ENCODE measurements around the gene AGO1.

The AGO1 gene

DNA sequence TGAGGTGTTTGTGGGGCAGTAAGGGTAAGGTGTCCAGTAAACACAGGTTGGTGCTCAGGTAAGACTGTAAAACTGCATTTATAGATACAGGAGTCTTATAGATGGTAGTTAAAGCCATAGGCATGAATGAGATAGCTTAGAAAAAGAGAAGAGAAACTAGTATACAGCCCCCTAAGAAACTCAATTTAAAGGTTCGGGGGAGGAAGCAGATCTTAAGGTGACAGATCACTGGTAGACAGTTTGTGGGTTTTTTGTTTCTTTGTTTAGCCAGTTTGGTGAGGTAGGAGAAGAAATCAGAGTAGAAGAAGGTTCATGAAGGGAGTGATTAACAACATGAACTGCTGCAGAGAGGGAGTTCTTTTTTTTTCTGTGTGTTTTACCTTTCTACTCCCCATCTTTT, 41.8 kb downstream of the AGO1 start:
- no peaks in the 10 kb centered on the region for H3K9me3 ChIP-seq (ENCODE audit: control insufficient read depth, low read length)
- no peak overlapping the region for H3K4ac ChIP-seq (ENCODE audit: low read depth in 1 of 2, low read length in 2 of 2)
- no peak overlapping the region for H2BK5ac ChIP-seq (ENCODE audit: low read depth, low read length, poor library complexity, severe bottlenecking)
- H3K4me3 ChIP-seq (ENCODE audit: insufficient read depth in 1 of 2, low read depth in 1 of 2, low read length in 2 of 2), result no peak overlapping the region
- no peak overlapping the region for H3K27ac ChIP-seq (ENCODE audit: low read length, poor library complexity, severe bottlenecking)
- H3K27me3 ChIP-seq (ENCODE audit: control insufficient read depth in 1 of 2, insufficient read depth in 1 of 2, low read length in 2 of 2), result no peaks in the 10 kb centered on the region
- no peak overlapping the region for H2AK5ac ChIP-seq (ENCODE audit: low read length, severe bottlenecking)
- H4K91ac ChIP-seq (ENCODE audit: low read length), result no peak overlapping the region
- H3K79me1 ChIP-seq (replicated peaks; ENCODE audit: low read length, poor library complexity, severe bottlenecking), result no peaks in the 10 kb centered on the region
- H2BK120ac ChIP-seq (ENCODE audit: low read depth, low read length), result no peak overlapping the region
- H2BK12ac ChIP-seq (ENCODE audit: low read length in 2 of 2), result no peak overlapping the region
- no peak for DNase-seq
- peaks cover 12 to 33% of the 10 kb centered on the region in 2 experiments for H3K36me3 ChIP-seq (ENCODE audit: control insufficient read depth in 1 of 2, insufficient read depth in 2 of 2, low read depth in 1 of 2, low read length in 2 of 2)
- no peak overlapping the region for H2AFZ ChIP-seq (ENCODE audit: low read depth, low read length)
- 100% methylated on average over 1 of the region's 1 CpG for WGBS
- no peak overlapping the region for H3K18ac ChIP-seq (ENCODE audit: low read depth in 1 of 2, low read length in 2 of 2)
- no peak overlapping the region for H3K4me2 ChIP-seq (ENCODE audit: low read length, poor library complexity, severe bottlenecking)
- H3K9ac ChIP-seq (ENCODE audit: low read length), result no peak overlapping the region
- H4K8ac ChIP-seq (ENCODE audit: low read length), result no peak overlapping the region
- no peak overlapping the region for H2BK15ac ChIP-seq (ENCODE audit: low read depth, poor library complexity, severe bottlenecking)
- no peak overlapping the region for H3K23ac ChIP-seq (ENCODE audit: low read length in 2 of 2)
- H3K14ac ChIP-seq (ENCODE audit: low read length in 2 of 2), result no peak overlapping the region
- no peaks in the 10 kb centered on the region for H3K4me1 ChIP-seq (ENCODE audit: control insufficient read depth, insufficient read depth, low read depth, low read length)

DNA sequence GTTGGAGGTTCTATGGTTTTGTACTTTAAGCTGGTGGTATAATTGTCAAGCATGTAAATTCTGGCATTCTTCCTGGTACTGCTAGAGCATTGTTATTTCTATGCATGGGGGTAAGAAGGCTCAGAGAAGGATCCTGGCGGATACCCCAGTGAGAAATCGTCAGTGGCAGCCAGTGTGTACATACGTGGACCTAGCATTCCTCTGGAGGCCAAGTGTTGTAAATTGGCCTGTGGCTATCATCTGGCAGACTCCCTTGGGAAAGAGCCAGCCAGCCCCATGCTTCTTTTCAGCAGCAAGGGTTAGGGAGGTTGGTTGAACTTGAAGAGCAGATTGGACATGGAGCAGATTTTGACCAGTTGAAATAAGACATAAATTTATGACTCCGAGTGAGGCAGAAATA, 42.7 kb downstream of the AGO1 start:
- peaks cover 8 to 24% of the 10 kb centered on the region in 2 experiments for H3K36me3 ChIP-seq (ENCODE audit: control insufficient read depth in 1 of 2, insufficient read depth in 2 of 2, low read depth in 1 of 2, low read length in 2 of 2)
- no peaks in the 10 kb centered on the region for H3K9me3 ChIP-seq (ENCODE audit: control insufficient read depth, low read length)
- DNase-seq, result no peak
- H3K4me1 ChIP-seq (ENCODE audit: control insufficient read depth, insufficient read depth, low read depth, low read length), result peaks cover 1% of the 10 kb centered on the region
- H2AK5ac ChIP-seq (ENCODE audit: low read length, severe bottlenecking), result no peak overlapping the region
- no peak overlapping the region for H3K23ac ChIP-seq (ENCODE audit: low read length in 2 of 2)
- no peak overlapping the region for H3K9ac ChIP-seq (ENCODE audit: low read length)
- no peak overlapping the region for H3K4me2 ChIP-seq (ENCODE audit: low read length, poor library complexity, severe bottlenecking)
- H2BK5ac ChIP-seq (ENCODE audit: low read depth, low read length, poor library complexity, severe bottlenecking), result no peak overlapping the region
- no peak overlapping the region for H2BK15ac ChIP-seq (ENCODE audit: low read depth, poor library complexity, severe bottlenecking)
- H2BK120ac ChIP-seq (ENCODE audit: low read depth, low read length), result no peak overlapping the region
- H3K27ac ChIP-seq (ENCODE audit: low read length, poor library complexity, severe bottlenecking), result no peak overlapping the region
- WGBS, result 81% methylated on average over 4 of the region's 4 CpGs
- H3K4ac ChIP-seq (ENCODE audit: low read depth in 1 of 2, low read length in 2 of 2), result no peak overlapping the region
- H4K91ac ChIP-seq (ENCODE audit: low read length), result no peak overlapping the region
- no peak overlapping the region for H3K18ac ChIP-seq (ENCODE audit: low read depth in 1 of 2, low read length in 2 of 2)
- no peak overlapping the region for H2AFZ ChIP-seq (ENCODE audit: low read depth, low read length)
- no peak overlapping the region for H4K8ac ChIP-seq (ENCODE audit: low read length)
- no peak overlapping the region for H3K4me3 ChIP-seq (ENCODE audit: insufficient read depth in 1 of 2, low read depth in 1 of 2, low read length in 2 of 2)
- H2BK12ac ChIP-seq (ENCODE audit: low read length in 2 of 2), result no peak overlapping the region
- H3K27me3 ChIP-seq (ENCODE audit: control insufficient read depth in 1 of 2, insufficient read depth in 1 of 2, low read length in 2 of 2), result no peaks in the 10 kb centered on the region
- no peaks in the 10 kb centered on the region for H3K79me1 ChIP-seq (replicated peaks; ENCODE audit: low read length, poor library complexity, severe bottlenecking)
- no peak overlapping the region for H3K14ac ChIP-seq (ENCODE audit: low read length in 2 of 2)

DNA sequence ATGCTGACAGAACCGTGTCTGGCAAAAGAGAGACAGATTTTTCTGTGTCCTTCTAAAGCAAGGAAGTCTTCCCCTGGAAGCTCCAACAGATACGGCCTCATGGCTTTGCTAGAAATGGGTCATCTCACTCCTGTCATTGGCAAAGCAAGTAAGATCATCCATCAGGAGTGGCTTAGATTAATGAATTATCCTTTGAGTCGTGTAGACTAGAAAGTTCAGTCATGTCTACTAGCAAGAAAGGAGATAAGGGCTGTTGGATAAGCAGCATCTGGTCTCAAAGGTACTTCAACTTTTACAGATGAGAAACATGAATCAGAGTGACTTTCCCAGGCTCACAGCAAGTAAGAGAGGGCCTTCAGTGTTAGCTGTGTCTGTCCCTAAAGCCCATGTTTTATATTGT, 44.5 kb downstream of the AGO1 start:
- Histone ChIP-seq H3K18ac (ENCODE audit: low read depth in 1 of 2, low read length in 2 of 2) (no peak overlapping the region), H3K9me3 (ENCODE audit: control insufficient read depth, low read length) (no peaks in the 10 kb centered on the region), H3K27ac (ENCODE audit: low read length, poor library complexity, severe bottlenecking) (no peak overlapping the region), H2BK12ac (ENCODE audit: low read length in 2 of 2) (no peak overlapping the region), H3K23ac (ENCODE audit: low read length in 2 of 2) (no peak overlapping the region), H4K8ac (ENCODE audit: low read length) (no peak overlapping the region), H3K36me3 (ENCODE audit: control insufficient read depth in 1 of 2, insufficient read depth in 2 of 2, low read depth in 1 of 2, low read length in 2 of 2) (peaks cover 0 to 14% of the 10 kb centered on the region in 2 experiments), H3K4me3 (ENCODE audit: insufficient read depth in 1 of 2, low read depth in 1 of 2, low read length in 2 of 2) (no peak overlapping the region), H2AFZ (ENCODE audit: low read depth, low read length) (no peak overlapping the region), H2BK5ac (ENCODE audit: low read depth, low read length, poor library complexity, severe bottlenecking) (no peak overlapping the region), H3K27me3 (ENCODE audit: control insufficient read depth in 1 of 2, insufficient read depth in 1 of 2, low read length in 2 of 2) (no peaks in the 10 kb centered on the region), H2BK15ac (ENCODE audit: low read depth, poor library complexity, severe bottlenecking) (no peak overlapping the region), H3K9ac (ENCODE audit: low read length) (no peak overlapping the region), H4K91ac (ENCODE audit: low read length) (no peak overlapping the region), H3K14ac (ENCODE audit: low read length in 2 of 2) (no peak overlapping the region), H2BK120ac (ENCODE audit: low read depth, low read length) (no peak overlapping the region), H3K4ac (ENCODE audit: low read depth in 1 of 2, low read length in 2 of 2) (no peak overlapping the region), H3K79me1 (replicated peaks; ENCODE audit: low read length, poor library complexity, severe bottlenecking) (peaks cover 2% of the 10 kb centered on the region), H2AK5ac (ENCODE audit: low read length, severe bottlenecking) (no peak overlapping the region), H3K4me1 (ENCODE audit: control insufficient read depth, insufficient read depth, low read depth, low read length) (peaks cover 1% of the 10 kb centered on the region), H3K4me2 (ENCODE audit: low read length, poor library complexity, severe bottlenecking) (no peak overlapping the region)
- 88% methylated on average over 3 of the region's 3 CpGs for WGBS
- no peak for DNase-seq

DNA sequence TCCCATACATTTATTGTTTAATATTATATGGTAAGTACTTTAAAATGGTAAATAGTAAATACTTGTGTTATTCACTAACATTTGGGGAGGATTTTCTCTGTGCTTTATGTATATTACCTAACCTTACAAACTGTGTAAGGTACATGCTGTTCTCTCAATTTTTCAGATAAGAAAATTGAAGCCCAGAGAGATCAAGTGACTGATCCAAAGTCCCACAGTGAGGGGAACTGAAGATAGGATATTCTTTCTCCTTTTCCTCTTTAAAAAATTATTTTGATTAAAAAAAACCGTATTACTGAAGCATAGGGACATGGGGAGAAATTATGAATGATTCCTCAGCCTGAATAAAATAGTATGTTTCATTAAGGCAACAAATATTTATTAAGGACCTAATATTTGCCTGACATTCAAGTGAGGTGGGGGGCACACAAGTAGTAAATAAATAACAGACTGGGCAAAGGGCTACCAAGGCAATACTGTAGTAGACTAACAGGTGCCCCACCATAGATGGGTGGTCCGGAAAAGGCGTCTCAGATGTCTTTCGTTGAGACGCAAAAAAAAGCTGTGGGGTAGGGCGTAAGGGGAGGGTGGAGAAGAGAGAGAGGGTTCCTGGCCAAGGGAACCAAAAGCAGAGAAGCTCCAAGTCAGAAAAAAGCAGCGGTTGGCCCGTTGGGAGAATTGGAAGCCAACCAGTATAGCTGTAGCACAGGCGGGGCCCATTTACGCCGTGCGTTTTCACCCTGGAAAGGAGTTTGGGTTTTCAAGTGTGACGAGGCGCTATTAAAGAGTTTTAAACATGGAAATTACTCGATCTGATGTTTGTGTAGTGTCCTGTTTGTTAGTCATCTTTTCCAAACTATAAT, 47.0 kb downstream of the AGO1 start:
- H3K79me1 ChIP-seq (replicated peaks; ENCODE audit: low read length, poor library complexity, severe bottlenecking), result peaks cover 4% of the 10 kb centered on the region
- peak overlapping the region; percentile 97 for H3K9ac ChIP-seq (ENCODE audit: low read length)
- peaks cover 5% of the 10 kb centered on the region for H3K4me1 ChIP-seq (ENCODE audit: control insufficient read depth, insufficient read depth, low read depth, low read length)
- no peak overlapping the region for H4K8ac ChIP-seq (ENCODE audit: low read length)
- H3K36me3 ChIP-seq (ENCODE audit: control insufficient read depth in 1 of 2, insufficient read depth in 2 of 2, low read depth in 1 of 2, low read length in 2 of 2), result peaks cover 0 to 6% of the 10 kb centered on the region in 2 experiments
- no peak for DNase-seq
- no peaks in the 10 kb centered on the region for H3K9me3 ChIP-seq (ENCODE audit: control insufficient read depth, low read length)
- H2AFZ ChIP-seq (ENCODE audit: low read depth, low read length), result no peak overlapping the region
- peak overlapping the region in 1 of 2 experiments; percentile 58 for H3K18ac ChIP-seq (ENCODE audit: low read depth in 1 of 2, low read length in 2 of 2)
- 2% methylated on average over 13 of the region's 15 CpGs for WGBS
- H3K4me3 ChIP-seq (ENCODE audit: insufficient read depth in 1 of 2, low read depth in 1 of 2, low read length in 2 of 2), result peak overlapping the region; percentile 91 to 97
- no peak overlapping the region for H2BK12ac ChIP-seq (ENCODE audit: low read length in 2 of 2)
- H3K27me3 ChIP-seq (ENCODE audit: control insufficient read depth in 1 of 2, insufficient read depth in 1 of 2, low read length in 2 of 2), result no peaks in the 10 kb centered on the region
- peak overlapping the region; percentile 28 for H2BK15ac ChIP-seq (ENCODE audit: low read depth, poor library complexity, severe bottlenecking)
- H3K4ac ChIP-seq (ENCODE audit: low read depth in 1 of 2, low read length in 2 of 2), result peak overlapping the region in 1 of 2 experiments; percentile 55
- H2BK5ac ChIP-seq (ENCODE audit: low read depth, low read length, poor library complexity, severe bottlenecking), result no peak overlapping the region
- H4K91ac ChIP-seq (ENCODE audit: low read length), result no peak overlapping the region
- peak overlapping the region; percentile 96 for H2BK120ac ChIP-seq (ENCODE audit: low read depth, low read length)
- peak overlapping the region; percentile 92 for H3K4me2 ChIP-seq (ENCODE audit: low read length, poor library complexity, severe bottlenecking)
- H3K14ac ChIP-seq (ENCODE audit: low read length in 2 of 2), result peak overlapping the region in 1 of 2 experiments; percentile 14
- H3K23ac ChIP-seq (ENCODE audit: low read length in 2 of 2), result peak overlapping the region in 1 of 2 experiments; percentile 79
- no peak overlapping the region for H2AK5ac ChIP-seq (ENCODE audit: low read length, severe bottlenecking)
- H3K27ac ChIP-seq (ENCODE audit: low read length, poor library complexity, severe bottlenecking), result peak overlapping the region; percentile 76

All from mesenchymal stem cell (in vitro differentiated cells and primary cell).